H1 (cell line): Measurements from ENCODE around the gene CSF3.

Source experiments
- BRCA1 ChIP-seq: IDR thresholded peaks from 2 replicates; pipeline ENCODE4 v1.6.1; 2012; ENCODE audit warnings: low read depth, low read length, improper control_type of control experiment
- EP300 ChIP-seq, 2 experiments: IDR thresholded peaks; 1 replicate in 1 of 2; 2 replicates in 1 of 2; pipeline ENCODE4 v1.6.1; 2011 to 2012; ENCODE audit warnings: low read depth in 2 of 2, low read length in 2 of 2, mild to moderate bottlenecking in 2 of 2, borderline replicate concordance in 1 of 2, inconsistent platforms in 1 of 2, moderate library complexity in 1 of 2
- GTF2F1 ChIP-seq: IDR thresholded peaks from 2 replicates; pipeline ENCODE4 v1.6.1; 2012; ENCODE audit warnings: low read depth, low read length, improper control_type of control experiment, borderline replicate concordance
- HDAC2 ChIP-seq, 2 experiments: fragments of 300-600 bp in 1 of 2; sonication (generic) in 1 of 2; IDR thresholded peaks; 2 replicates each; pipeline ENCODE4 v1.6.1; 2011 to 2012; ENCODE audit warnings: low read depth in 2 of 2, low read length in 2 of 2, mild to moderate bottlenecking in 2 of 2, moderate library complexity in 2 of 2, borderline replicate concordance in 1 of 2, inconsistent platforms in 1 of 2
- YY1 ChIP-seq: IDR thresholded peaks from 2 replicates; pipeline ENCODE4 v1.6.1; 2011; ENCODE audit warnings: low read depth, mild to moderate bottlenecking, low read length
- TF ChIP-seq, protein P1 (sequence below): IDR thresholded peaks from 2 replicates; pipeline ENCODE4 v1.6.1; 2011; ENCODE audit warnings: low read length, improper control_type of control experiment
- TF ChIP-seq, protein P2 (sequence below): IDR thresholded peaks from 2 replicates; pipeline ENCODE4 v1.6.1; 2011; ENCODE audit warnings: low read depth, mild to moderate bottlenecking, low read length; ENCODE audit not compliant: insufficient read depth

DNA sequence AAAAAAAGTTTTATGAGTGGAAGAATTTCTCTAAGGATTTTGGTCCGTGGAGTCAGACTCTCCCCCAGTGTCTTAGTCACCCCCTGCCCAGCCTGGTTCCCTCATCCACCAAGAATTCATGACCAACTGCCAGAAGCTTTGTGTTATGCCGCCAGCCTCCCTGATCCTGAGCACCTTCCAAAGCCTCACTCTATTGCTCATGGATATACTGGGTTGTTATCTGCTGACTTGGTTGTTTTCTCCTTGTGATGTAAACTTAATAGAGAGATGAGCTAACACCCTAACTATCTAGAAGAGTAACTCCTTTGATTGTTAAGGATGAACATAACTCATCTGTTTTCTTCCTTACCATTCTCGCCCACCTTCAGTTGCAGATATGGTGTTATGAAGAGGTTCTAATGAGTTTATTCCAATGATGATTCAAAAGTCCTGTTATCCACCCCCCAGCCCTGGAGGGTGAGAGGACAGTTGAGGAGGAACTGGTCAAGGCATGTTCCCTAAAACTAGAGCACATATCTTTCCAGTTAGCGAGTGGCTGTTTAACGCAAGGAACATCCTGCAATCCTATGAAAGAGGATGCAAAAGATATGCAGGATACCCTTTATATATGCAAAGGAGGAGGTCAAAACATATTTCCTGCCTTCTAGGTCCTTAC, 36.1 kb upstream of the CSF3 start:
- TF ChIP-seq BRCA1 (no peak), GTF2F1 (no peak), YY1 (no peak), EP300 (IDR thresholded peaks at IDR 0.05; ENCODE audit: borderline replicate concordance in 1 of 2, low read depth in 2 of 2, low read length in 2 of 2) (no peak), HDAC2 (IDR thresholded peaks at IDR 0.05; ENCODE audit: borderline replicate concordance in 1 of 2, low read depth in 2 of 2, low read length in 2 of 2) (no peak)
- TF ChIP-seq, protein P1, sequence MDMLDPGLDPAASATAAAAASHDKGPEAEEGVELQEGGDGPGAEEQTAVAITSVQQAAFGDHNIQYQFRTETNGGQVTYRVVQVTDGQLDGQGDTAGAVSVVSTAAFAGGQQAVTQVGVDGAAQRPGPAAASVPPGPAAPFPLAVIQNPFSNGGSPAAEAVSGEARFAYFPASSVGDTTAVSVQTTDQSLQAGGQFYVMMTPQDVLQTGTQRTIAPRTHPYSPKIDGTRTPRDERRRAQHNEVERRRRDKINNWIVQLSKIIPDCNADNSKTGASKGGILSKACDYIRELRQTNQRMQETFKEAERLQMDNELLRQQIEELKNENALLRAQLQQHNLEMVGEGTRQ: no peak
- TF ChIP-seq, protein P2, sequence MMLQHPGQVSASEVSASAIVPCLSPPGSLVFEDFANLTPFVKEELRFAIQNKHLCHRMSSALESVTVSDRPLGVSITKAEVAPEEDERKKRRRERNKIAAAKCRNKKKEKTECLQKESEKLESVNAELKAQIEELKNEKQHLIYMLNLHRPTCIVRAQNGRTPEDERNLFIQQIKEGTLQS: no peak
